ENCODE measurements around the gene ACTR2. TPM values are rescaled to one million over a fixed set of nuclear protein-coding genes. Genes with fewer than 3 reads are reported as not detected.

The ACTR2 gene
- total and polyA plus RNA-seq, 2 of the 13 experiments (the other 11 are each of a cell fraction or from before 2014, with no cell fraction given) = 51.2 to 100 TPM

- TF ChIP-seq ZMYM4 (CRISPR knock-in tag; IDR thresholded peaks at IDR 0.05) (no peak), KLF13 (CRISPR knock-in tag; IDR thresholded peaks at IDR 0.05) (no peak), ATF3 (CRISPR knock-in tag; IDR thresholded peaks at IDR 0.05) (peak; percentile 68; the same call in 1 of the 2 replicates), CEBPB (IDR thresholded peaks at IDR 0.05; ENCODE audit: borderline replicate concordance, low read depth, low read length) (peak; percentile 90), ZNF260 (CRISPR knock-in tag; IDR thresholded peaks at IDR 0.05; ENCODE audit: borderline replicate concordance, low read depth) (no peak), ADNP (CRISPR knock-in tag; IDR thresholded peaks at IDR 0.05) (0 out of 2 replicates have a peak, but pooled peaks have one; percentile 31), FOXK2 (IDR thresholded peaks at IDR 0.05) (peak; percentile 38; the same call in 1 of the 2 replicates), SP5 (CRISPR knock-in tag; IDR thresholded peaks at IDR 0.05; ENCODE audit: borderline replicate concordance, low read depth) (no peak), ZFYVE20 (CRISPR knock-in tag; IDR thresholded peaks at IDR 0.05; ENCODE audit: borderline replicate concordance, low read depth) (no peak), BRD4 (CRISPR knock-in tag; IDR thresholded peaks at IDR 0.05) (no peak), DR1 (CRISPR knock-in tag; IDR thresholded peaks at IDR 0.05) (no peak), ATF7-NPFF (CRISPR knock-in tag; IDR thresholded peaks at IDR 0.05; ENCODE audit: low read depth) (no peak), ZNF616 (CRISPR knock-in tag; IDR thresholded peaks at IDR 0.05; ENCODE audit: low read depth) (no peak), ZSCAN30 (CRISPR knock-in tag; IDR thresholded peaks at IDR 0.05) (no peak), MATR3 (CRISPR knock-in tag; IDR thresholded peaks at IDR 0.05) (no peak), CC2D1A (CRISPR knock-in tag; IDR thresholded peaks at IDR 0.05) (no peak), TAF1 (CRISPR knock-in tag; IDR thresholded peaks at IDR 0.05) (no peak), CSRNP2 (CRISPR knock-in tag; conservative IDR thresholded peaks at IDR 0.05; ENCODE audit: low read depth) (no peak), ATF7 (IDR thresholded peaks at IDR 0.05) (no peak; the same call in 1 of the 2 replicates), ATF7 (CRISPR knock-in tag; IDR thresholded peaks at IDR 0.05) (no peak; the same call in 1 of the 2 replicates), MXD3 (CRISPR knock-in tag; IDR thresholded peaks at IDR 0.05) (0 out of 2 replicates have a peak, but pooled peaks have one; percentile 42), ZNF562 (CRISPR knock-in tag; IDR thresholded peaks at IDR 0.05; ENCODE audit: borderline replicate concordance) (no peak), MLX (CRISPR knock-in tag; IDR thresholded peaks at IDR 0.05) (no peak), MLLT10 (CRISPR knock-in tag; IDR thresholded peaks at IDR 0.05) (no peak), TAF15 (IDR thresholded peaks at IDR 0.05; ENCODE audit: low read depth, low read length, poor library complexity, severe bottlenecking) (no peak), TEF (CRISPR knock-in tag; IDR thresholded peaks at IDR 0.05) (no peak), ZNF674 (CRISPR knock-in tag; IDR thresholded peaks at IDR 0.05; ENCODE audit: low read depth) (no peak)
- TF ChIP-seq, protein P1, sequence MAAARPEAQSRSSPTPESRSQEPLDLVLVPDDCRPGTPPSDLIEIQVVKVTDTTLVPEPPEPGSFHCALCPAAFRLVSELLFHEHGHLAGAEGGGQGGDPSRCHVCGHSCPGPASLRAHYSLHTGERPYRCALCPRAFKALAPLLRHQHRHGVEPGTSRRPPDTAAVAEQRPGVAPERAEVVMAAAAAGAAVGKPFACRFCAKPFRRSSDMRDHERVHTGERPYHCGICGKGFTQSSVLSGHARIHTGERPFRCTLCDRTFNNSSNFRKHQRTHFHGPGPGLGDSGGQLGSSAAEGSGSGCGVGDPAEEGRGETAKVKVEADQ (CRISPR knock-in tag; IDR thresholded peaks at IDR 0.05; ENCODE audit: borderline replicate concordance) = peak; percentile 67; the same call in 1 of the 2 replicates
Observed at GRCh38 chr2:65186093-65186868, 41.4 kb upstream of the ACTR2 start (continued).

All from HepG2 (cell line).